ENCODE data around the gene DNAH17. TPM values are rescaled to one million over a fixed set of nuclear protein-coding genes. Genes with fewer than 3 reads are reported as not detected.
A peak's percentile ranks its signal among the peaks of the same experiment; 100 is the strongest.

DNAH17 gene
- total and polyA plus RNA-seq, 2 donors (not counting 3 experiments of a cell fraction or from before 2014, with no cell fraction given) = not detected

- Histone ChIP-seq H3K4me3 (replicated peaks in 1 of 3; ENCODE audit: insufficient read depth in 1 of 3, low read depth in 1 of 3, low read length in 3 of 3) (no peak overlapping the region), H3K79me2 (ENCODE audit: control insufficient read depth, insufficient read depth, low read length) (no peaks in the 10 kb centered on the region), H2AFZ (ENCODE audit: low read depth, low read length) (no peak overlapping the region), H3K9ac (replicated peaks; ENCODE audit: extremely low read depth, insufficient read depth, low read length) (peak overlapping the region; percentile 2), H3K4me2 (ENCODE audit: insufficient read depth, low read length) (peak overlapping the region; percentile 38), H3K27ac (ENCODE audit: insufficient read depth, low read depth, low read length) (peak overlapping the region; percentile 82), H3K4me1 (ENCODE audit: control insufficient read depth, extremely low read depth, insufficient read depth, low read length) (peaks cover 15% of the 10 kb centered on the region), H3K27me3 (ENCODE audit: control insufficient read depth in 2 of 2, insufficient read depth in 2 of 2, low read length in 2 of 2) (no peaks in the 10 kb centered on the region), H3K9me1 (replicated peaks; ENCODE audit: control insufficient read depth, extremely low read depth, insufficient read depth, low read length) (no peaks in the 10 kb centered on the region), H4K20me1 (replicated peaks; ENCODE audit: control insufficient read depth, extremely low read depth, insufficient read depth, low read length) (no peaks in the 10 kb centered on the region), H3K36me3 (ENCODE audit: control insufficient read depth in 2 of 2, extremely low read depth in 1 of 2, insufficient read depth in 2 of 2, low read length in 2 of 2) (no peaks in the 10 kb centered on the region), H3K9me3 (replicated peaks; ENCODE audit: control insufficient read depth, insufficient read depth, low read length) (no peaks in the 10 kb centered on the region)
- DNase-seq (ENCODE audit: low read depth, low spot score) = no peak
- no TSS peak for BruUV-seq (replicated peaks)
- TF ChIP-seq, protein P1, sequence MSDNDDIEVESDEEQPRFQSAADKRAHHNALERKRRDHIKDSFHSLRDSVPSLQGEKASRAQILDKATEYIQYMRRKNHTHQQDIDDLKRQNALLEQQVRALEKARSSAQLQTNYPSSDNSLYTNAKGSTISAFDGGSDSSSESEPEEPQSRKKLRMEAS (IDR thresholded peaks at IDR 0.05; ENCODE audit: insufficient read depth, insufficient read length) = no peak
- TF ChIP-seq FOS (IDR thresholded peaks at IDR 0.05; ENCODE audit: borderline replicate concordance, insufficient read depth, low read length) (no peak), JUN (IDR thresholded peaks at IDR 0.05; ENCODE audit: borderline replicate concordance, insufficient read depth, insufficient read length, low read depth) (no peak), GATA2 (IDR thresholded peaks at IDR 0.05; ENCODE audit: insufficient read depth, insufficient read length, low read depth, low read length) (no peak), MYC (IDR thresholded peaks at IDR 0.05; ENCODE audit: low read depth, low read length) (no peak), EZH2 (IDR thresholded peaks at IDR 0.05; ENCODE audit: borderline replicate concordance, low read depth, low read length, severe bottlenecking) (no peak), POLR2A (IDR thresholded peaks at IDR 0.05; ENCODE audit: low read depth, low read length) (no peak)
- TF ChIP-seq, protein P2, sequence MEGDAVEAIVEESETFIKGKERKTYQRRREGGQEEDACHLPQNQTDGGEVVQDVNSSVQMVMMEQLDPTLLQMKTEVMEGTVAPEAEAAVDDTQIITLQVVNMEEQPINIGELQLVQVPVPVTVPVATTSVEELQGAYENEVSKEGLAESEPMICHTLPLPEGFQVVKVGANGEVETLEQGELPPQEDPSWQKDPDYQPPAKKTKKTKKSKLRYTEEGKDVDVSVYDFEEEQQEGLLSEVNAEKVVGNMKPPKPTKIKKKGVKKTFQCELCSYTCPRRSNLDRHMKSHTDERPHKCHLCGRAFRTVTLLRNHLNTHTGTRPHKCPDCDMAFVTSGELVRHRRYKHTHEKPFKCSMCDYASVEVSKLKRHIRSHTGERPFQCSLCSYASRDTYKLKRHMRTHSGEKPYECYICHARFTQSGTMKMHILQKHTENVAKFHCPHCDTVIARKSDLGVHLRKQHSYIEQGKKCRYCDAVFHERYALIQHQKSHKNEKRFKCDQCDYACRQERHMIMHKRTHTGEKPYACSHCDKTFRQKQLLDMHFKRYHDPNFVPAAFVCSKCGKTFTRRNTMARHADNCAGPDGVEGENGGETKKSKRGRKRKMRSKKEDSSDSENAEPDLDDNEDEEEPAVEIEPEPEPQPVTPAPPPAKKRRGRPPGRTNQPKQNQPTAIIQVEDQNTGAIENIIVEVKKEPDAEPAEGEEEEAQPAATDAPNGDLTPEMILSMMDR (IDR thresholded peaks at IDR 0.05; ENCODE audit: extremely low read depth in 1 of 2, insufficient read depth in 1 of 2, low read depth in 1 of 2, low read length in 2 of 2) = no peak
- intact Hi-C loops (cut with micrococcal nuclease) (loop anchor here (1.0 to 5.0 kb wide), 4 partner anchors 73 to 116 kb away; no protein-coding TSS in a partner anchor), dilution Hi-C loops (cut with MboI; ENCODE audit: extremely low pct_ligation_motif_present, low sequenced_read_pairs) (no loop called here)
- no peak for FAIRE-seq
- ChIA-PET POLR2A (no interaction called here), CTCF (interaction anchor here (1.0 to 3.1 kb wide), 5 partner anchors 12 to 114 kb away, joined by 3 to 11 read pairs (median 3); no protein-coding TSS in a partner anchor)
Observed at GRCh38 chr17:78592991-78593329, 15.8 kb upstream of the DNAH17 start.

All from endothelial cell of umbilical vein (primary cell).